ENCODE measurements around the gene SLC25A25. TPM values are rescaled to one million over a fixed set of nuclear protein-coding genes. Genes with fewer than 3 reads are reported as not detected.
"Not testable (repeated sequence)": the region's sequence is repeated elsewhere in the genome, so short reads cannot be mapped to it uniquely, and the experiment has no call there.

The SLC25A25 gene
- total and polyA plus RNA-seq, 12 donors: 2.3 to 20.7 (median 6.8) TPM

GRCh38 chr9:128127990-128128835 lies 60.2 kb downstream of the SLC25A25 start:
- Histone ChIP-seq H3K4me3 (peak overlapping the region; percentile 55 to 100 (median 91)), H3K27me3 (no peaks in the 10 kb centered on the region), H3K4me1 (peaks cover 13 to 49% (median 31%) of the 10 kb centered on the region in 9 donors), H3K27ac (peak overlapping the region; percentile 94 to 99 (median 97)), H3K36me3 (peaks cover 0 to 22% (median 11%) of the 10 kb centered on the region in 9 donors), H3K9me3 (peaks cover 0 to 4% (median 0%) of the 10 kb centered on the region in 11 donors)
- DNase-seq (peak; percentile 84 to 88), ATAC-seq (peak; percentile 86 to 94 (median 92))
- TF ChIP-seq CTCF (IDR thresholded peaks at IDR 0.05): peak in 1 of 9 donors; percentile 3
- 0 to 1% methylated on average over 82 of the region's 82 CpGs for WGBS, 2 donors
- intact Hi-C loops (cut with DNase I): loop anchor here in 1 of 10 donors (2.0 kb wide), 1 partner anchor 59 kb away; the partner anchor contains the start of gene SLC25A25

DNA sequence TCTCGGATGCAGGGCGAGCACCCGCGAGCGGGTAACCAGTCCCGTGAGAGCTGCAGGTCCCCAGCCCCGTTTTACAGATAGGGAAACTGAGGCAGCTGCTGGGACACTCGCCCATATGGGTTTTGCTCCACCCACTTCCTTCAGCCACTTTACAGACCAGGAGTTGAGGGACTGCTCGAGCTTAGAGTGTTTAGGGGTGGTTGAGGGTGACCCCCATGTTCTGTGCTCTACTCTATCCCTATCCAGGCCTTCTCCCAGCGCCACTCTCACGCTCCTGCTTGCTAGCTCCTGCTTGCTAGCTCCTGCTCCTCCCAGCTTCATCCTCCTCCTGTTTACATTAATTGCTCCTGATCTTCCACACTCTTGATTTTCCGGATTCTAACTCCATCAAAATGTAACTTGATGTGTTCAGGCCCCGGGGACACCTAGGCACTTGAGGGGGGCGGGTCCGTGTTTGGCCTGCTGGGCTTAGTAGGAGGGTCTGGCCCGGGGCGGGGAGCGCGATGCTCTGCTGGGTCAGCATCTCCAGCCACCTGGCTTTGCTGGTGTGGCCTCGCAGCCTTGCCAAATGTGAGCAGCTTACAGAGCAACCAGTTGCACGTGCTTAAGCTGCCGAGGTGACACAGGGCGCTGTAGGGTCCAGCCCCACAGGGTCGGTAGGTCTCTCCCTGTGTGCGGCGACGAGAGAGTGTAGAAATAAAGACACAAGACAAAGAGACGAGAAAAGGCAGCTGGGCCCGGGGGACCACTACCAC lies 61.0 kb downstream of the SLC25A25 start:
- Histone ChIP-seq H3K27ac (peak overlapping the region in 9 of 10 donors; percentile 94 to 99 (median 97)), H3K9me3 (peaks cover 0 to 9% (median 0%) of the 10 kb centered on the region in 11 donors), H3K27me3 (no peaks in the 10 kb centered on the region), H3K4me3 (peak overlapping the region; percentile 55 to 100 (median 91)), H3K36me3 (peaks cover 0 to 14% (median 4%) of the 10 kb centered on the region in 9 donors), H3K4me1 (peaks cover 13 to 49% (median 31%) of the 10 kb centered on the region in 9 donors)
- TF ChIP-seq CTCF (IDR thresholded peaks at IDR 0.05): no peak
- WGBS, 2 donors: 60 to 64% methylated on average over 29 of the region's 29 CpGs
- intact Hi-C loops (cut with DNase I): no loop called here
- ATAC-seq: peak in 2 of 8 donors; percentile 0 to 8
- DNase-seq: peak in 1 of 2 donors; percentile 30

DNA sequence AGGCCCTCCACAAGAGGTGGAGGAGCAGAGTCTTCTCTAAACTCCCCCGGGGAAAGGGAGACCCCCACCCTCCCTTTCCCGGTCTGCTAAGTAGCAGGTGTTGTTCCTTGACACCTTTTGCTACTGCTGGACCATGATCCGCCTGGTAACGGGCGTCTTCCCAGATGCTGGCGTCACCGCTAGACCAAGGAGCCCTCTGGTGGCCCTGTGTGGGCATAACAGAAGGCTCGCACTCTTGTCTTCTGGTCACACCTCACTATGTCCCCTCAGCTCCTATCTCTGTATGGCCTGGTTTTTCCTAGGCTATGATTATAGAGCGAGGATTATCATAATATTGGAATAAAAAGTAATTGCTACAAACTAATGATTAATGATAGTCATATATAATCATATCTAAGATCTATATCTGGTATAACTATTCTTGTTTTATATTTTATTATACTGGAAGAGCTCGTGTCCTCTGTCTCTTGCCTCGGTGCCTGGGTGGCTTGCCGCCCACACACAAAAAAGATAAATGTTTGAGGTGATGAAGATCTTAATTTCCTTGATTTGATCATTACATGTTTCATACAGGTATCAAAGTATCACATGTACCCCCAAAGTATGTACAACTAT lies 62.1 kb downstream of the SLC25A25 start:
- intact Hi-C loops (cut with DNase I); H3K4me3 ChIP-seq; ATAC-seq; H3K36me3 ChIP-seq; H3K27me3 ChIP-seq; H3K27ac ChIP-seq: not testable (repeated sequence)
- TF ChIP-seq CTCF (IDR thresholded peaks at IDR 0.05): peak in 8 of 9 donors; percentile 23 to 62 (median 55)
- peak in 1 of 2 donors; percentile 62 for DNase-seq
- 30 to 35% methylated on average over 12 of the region's 12 CpGs for WGBS, 2 donors
- H3K4me1 ChIP-seq: peaks cover 13 to 43% (median 29%) of the 10 kb centered on the region in 9 donors
- peaks cover 0 to 10% (median 0%) of the 10 kb centered on the region in 11 donors for H3K9me3 ChIP-seq

DNA sequence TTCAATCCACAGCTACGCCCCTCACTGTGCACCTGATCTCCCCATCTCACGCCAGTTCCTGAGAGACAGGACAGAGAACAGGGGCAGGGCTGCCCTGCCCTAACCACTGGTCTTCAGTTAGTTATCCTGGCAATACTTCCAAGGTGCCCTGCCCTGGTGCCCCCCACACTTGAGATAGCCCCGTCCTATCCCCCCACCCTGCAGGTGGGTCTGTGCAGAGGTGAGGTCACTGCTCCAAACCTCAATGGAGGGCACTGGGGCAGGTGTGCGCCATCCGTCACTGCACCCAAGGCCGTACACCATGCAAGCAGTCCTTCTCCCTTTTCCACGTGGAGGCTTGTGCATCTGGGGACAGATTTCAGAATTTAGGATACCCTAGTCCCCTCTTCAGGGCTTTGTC lies 62.6 kb downstream of the SLC25A25 start:
- H3K27ac ChIP-seq; ATAC-seq; H3K27me3 ChIP-seq; intact Hi-C loops (cut with DNase I); H3K4me3 ChIP-seq; H3K36me3 ChIP-seq: not testable (repeated sequence)
- Histone ChIP-seq H3K9me3 (peaks cover 0 to 10% (median 0%) of the 10 kb centered on the region in 11 donors), H3K4me1 (peaks cover 11 to 38% (median 26%) of the 10 kb centered on the region in 9 donors)
- DNase-seq: peak in 1 of 2 donors; percentile 1
- 66 to 73% methylated on average over 7 of the region's 7 CpGs for WGBS, 2 donors

DNA sequence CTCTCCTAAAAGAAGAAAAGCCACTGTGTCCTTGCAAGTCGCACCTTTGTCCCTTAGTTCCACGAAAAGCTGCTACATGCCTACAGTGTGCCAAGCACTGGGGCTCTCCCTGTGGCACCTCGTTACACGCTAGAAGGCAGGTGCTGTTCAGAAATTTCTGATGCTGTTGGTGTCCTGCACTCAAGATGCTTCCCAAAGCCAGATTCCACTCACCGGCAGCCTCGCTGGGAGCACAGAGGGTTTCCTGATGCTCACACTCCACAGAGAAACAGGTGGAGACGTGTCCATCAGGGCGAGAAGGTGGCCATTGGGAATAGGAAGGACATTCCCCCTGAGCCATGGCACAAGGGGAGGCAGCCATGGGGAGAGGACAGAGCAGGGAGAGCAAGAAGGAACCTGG lies 63.3 kb downstream of the SLC25A25 start:
- H3K27me3 ChIP-seq; H3K4me3 ChIP-seq; ATAC-seq; H3K36me3 ChIP-seq; intact Hi-C loops (cut with DNase I): not testable (repeated sequence)
- peaks cover 5 to 31% (median 19%) of the 10 kb centered on the region in 9 donors for H3K4me1 ChIP-seq
- WGBS, 2 donors: 88 to 89% methylated on average over 8 of the region's 8 CpGs
- DNase-seq: peak in 1 of 2 donors; percentile 5
- peaks cover 0 to 10% (median 0%) of the 10 kb centered on the region in 11 donors for H3K9me3 ChIP-seq
- peak overlapping the region in 5 of 10 donors; percentile 26 to 58 (median 34) for H3K27ac ChIP-seq

GRCh38 chr9:128132139-128132538 lies 64.1 kb downstream of the SLC25A25 start:
- H3K4me3 ChIP-seq; H3K36me3 ChIP-seq; H3K27me3 ChIP-seq; ATAC-seq; intact Hi-C loops (cut with DNase I): not testable (repeated sequence)
- Histone ChIP-seq H3K4me1 (peaks cover 0 to 24% (median 14%) of the 10 kb centered on the region in 9 donors), H3K27ac (peak overlapping the region in 4 of 10 donors; percentile 16 to 58 (median 35)), H3K9me3 (peaks cover 0 to 10% (median 0%) of the 10 kb centered on the region in 11 donors)
- DNase-seq: peak; percentile 35 to 51
- WGBS, 2 donors: 39 to 47% methylated on average over 8 of the region's 8 CpGs

DNA sequence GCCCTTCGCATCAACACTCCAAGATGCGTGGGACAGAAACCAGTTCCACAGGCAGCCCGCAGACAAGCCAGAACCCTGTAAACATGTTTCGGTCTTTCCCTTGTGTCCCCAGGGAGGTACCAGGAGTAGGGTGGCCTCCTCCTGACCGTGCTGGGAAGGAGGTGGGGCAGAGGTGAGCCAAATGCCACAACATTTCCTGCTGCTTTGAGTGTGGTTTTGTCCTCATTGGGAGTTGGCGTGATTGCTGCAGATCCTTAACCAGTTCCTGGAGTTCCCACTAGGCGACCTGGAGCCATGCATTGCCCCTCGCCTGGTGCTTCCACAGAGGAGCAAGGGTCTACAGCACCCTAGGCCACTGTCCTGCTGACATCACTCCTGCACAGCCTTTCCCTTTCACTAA lies 67.5 kb downstream of the SLC25A25 start:
- H3K4me3 ChIP-seq; H3K36me3 ChIP-seq; H3K27ac ChIP-seq; ATAC-seq; H3K27me3 ChIP-seq; intact Hi-C loops (cut with DNase I); H3K9me3 ChIP-seq: not testable (repeated sequence)
- WGBS, 2 donors: 74 to 79% methylated on average over 8 of the region's 8 CpGs
- peaks cover 0 to 12% (median 5%) of the 10 kb centered on the region in 9 donors for H3K4me1 ChIP-seq
- peak in 1 of 2 donors; percentile 1 for DNase-seq
